Heart left ventricle (tissue), 13 donors: ENCODE data around the gene PROCA1.

Experiments
- POLR2A ChIP-seq, 2 donors: fragments of 450-650 bp; IDR thresholded peaks; one replicate each; pipeline ENCODE4 v1.6.1; 2017; ENCODE audit warnings: antibody characterized with exemption in 2 of 2, mild to moderate bottlenecking in 2 of 2, moderate library complexity in 2 of 2
- TF ChIP-seq, protein P1 (sequence below), 12 donors: fragments of 200-600 bp; sonication (generic) in 4 of 12; IDR thresholded peaks; one replicate each; pipeline versions ENCODE4 v1.5.0 to v1.8.0; 2018 to 2022; ENCODE audit warnings: antibody characterized with exemption in 12 of 12, mild to moderate bottlenecking in 5 of 12
- donor health status: ischemic (EF 13 %, LVEDD 7.1; RV severe dilation, severe dysfunction).
- donor health status: DM: no; HTN: yes; CAD: no.
- donor health status: DM: no; HTN: no; CAD: no.
- donor health status: ischemic (EF 25% LVEDD 6.9; RV normal size, moderate dysfunction).
- donor health status: ischemic (EF 25% LVEDD 5.7; RV mildly dilated, moderate dysfunction).
- donor health status: ischemic (EF 35%, LVEDD 5.7; RV mildly dilated, moderate dysfunction).
- donor health status: nonischemic (EF 11% LVEDD 7.7; RV severe dilation, severe dysfunction).
- donor health status: DM: yes; HTN: yes; CAD: no.
- donor health status: PGD.
- donor health status: ischemic (EF 29% LVEDD 5.4; RV normal size, mild dysfunction).
- donor health status: nonischemic (EF 23%, LVEDD 6.1; RV moderate dilation, normal function).

DNA sequence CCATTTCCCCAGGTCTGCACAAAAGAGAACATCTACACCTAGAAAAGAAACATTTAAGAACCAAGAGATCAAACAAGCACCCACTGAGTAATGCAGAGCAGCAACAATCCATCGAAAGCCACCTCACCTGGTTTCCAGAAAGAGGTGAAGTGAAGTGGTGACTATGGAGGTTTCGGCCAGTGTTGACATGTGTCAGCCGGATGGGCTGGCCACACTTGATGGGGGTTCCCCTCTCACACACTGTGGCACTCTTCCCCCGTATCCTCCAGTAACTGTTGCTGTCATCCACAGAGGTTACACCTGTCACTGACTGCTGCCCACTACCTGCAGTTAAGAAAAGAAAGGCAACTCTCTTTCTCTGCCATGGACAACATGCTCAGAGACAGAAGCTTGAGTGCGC lies 56.5 kb downstream of the PROCA1 start:
- TF ChIP-seq POLR2A (IDR thresholded peaks at IDR 0.05) = no peak
- TF ChIP-seq, protein P1, sequence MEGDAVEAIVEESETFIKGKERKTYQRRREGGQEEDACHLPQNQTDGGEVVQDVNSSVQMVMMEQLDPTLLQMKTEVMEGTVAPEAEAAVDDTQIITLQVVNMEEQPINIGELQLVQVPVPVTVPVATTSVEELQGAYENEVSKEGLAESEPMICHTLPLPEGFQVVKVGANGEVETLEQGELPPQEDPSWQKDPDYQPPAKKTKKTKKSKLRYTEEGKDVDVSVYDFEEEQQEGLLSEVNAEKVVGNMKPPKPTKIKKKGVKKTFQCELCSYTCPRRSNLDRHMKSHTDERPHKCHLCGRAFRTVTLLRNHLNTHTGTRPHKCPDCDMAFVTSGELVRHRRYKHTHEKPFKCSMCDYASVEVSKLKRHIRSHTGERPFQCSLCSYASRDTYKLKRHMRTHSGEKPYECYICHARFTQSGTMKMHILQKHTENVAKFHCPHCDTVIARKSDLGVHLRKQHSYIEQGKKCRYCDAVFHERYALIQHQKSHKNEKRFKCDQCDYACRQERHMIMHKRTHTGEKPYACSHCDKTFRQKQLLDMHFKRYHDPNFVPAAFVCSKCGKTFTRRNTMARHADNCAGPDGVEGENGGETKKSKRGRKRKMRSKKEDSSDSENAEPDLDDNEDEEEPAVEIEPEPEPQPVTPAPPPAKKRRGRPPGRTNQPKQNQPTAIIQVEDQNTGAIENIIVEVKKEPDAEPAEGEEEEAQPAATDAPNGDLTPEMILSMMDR (IDR thresholded peaks at IDR 0.05) = no peak
